SK-N-DZ (cell line): ENCODE results near the gene TMEM175.

Experiments used
- DNase-seq: peaks from one replicate; pipeline ENCODE4 v3.0.0-alpha.2; 2015; ENCODE audit warnings: low spot score

TMEM175 gene

DNA sequence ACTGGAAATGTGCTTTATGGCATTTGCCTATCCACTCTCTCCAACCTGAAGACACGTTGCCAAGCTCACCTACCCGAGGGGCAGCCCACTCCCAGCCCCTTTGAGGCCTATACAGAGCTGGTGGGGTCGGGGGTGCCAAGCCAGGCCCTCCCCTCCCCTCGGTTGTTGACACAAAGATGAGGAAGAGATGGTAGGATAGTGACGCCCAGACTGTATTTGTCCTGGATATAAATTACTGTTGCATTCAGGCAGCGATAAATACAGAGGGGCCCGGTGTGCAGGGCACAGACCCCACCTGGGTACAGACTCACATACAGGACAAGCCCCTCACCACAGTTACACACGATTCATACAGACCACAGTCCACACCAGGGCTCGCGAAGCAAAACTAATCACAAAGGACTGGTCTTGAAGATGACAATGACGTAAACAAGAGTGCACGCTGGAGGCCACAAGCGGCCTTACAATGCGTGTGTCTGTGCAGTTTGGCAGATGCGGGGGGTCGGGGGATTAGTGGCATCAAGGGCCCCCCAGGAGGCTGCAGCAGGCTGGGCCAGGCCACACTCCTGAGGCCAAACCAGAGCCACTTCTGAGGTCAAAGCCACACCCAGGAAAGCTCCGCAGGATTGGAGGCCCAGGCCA is 26.6 kb downstream of the TMEM175 start:
- DNase-seq, result no peak

DNA sequence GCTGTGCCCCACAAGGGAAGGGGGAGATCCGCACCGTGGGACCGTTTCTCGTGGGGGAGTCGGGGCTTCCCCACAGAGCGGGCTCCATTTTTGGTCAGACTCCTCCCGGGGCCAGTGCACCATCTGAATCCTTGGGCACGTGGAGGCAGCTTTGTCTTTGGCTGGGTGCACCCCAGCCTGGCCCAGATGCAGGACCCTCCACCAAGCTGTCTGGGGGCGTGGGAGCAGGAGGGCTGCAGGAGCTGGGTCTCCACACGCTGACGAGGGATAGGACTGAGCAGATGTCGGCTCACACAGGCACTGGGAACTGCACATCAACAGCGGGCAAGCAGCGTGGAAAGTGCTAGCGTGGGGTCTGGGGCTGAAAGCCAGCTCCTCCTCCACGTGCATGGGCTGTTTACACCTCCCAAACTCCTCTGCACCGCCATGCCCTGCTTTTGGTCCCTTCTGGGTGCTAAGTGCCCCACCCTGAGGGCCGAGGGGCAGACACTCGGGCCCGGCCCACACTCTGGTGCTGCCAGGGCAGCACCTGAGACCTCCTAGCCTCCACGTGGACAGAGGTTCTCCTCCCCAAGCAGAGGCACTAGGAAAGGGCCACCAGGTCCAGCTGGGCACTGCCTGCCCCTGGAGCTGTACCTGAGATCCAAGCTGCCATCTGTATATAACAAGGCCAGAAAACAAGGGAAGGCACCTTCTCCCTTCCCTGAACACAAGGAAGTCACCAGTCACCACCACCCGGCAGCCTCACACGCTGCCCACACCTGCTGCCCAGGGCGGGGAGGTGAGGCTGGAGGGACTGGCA is 27.3 kb downstream of the TMEM175 start:
- DNase-seq, result no peak

DNA sequence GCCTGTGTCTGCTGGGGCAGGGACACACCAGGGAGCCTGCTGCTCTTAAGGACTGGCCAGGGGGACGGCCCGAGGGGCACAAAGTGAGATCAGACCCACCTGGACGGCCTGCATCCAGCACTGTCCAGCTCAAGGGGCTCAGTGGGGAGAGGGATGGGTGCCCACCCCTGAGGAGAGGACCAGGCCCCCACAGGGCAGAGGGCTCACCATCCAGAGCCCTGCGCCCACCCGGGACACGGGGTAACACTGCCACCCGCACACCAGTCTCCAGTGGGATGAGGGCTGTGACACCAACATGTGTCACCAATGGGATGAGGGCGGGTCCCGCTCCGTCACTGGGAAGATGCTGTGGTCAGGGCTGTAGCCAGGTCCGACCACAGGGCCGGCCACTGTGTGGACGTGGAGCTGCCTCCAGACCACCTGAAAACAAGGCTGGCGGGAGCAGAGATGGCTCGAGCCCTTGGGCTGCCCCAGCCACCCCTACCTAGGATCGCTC is 27.9 kb downstream of the TMEM175 start:
- DNase-seq, result no peak

DNA sequence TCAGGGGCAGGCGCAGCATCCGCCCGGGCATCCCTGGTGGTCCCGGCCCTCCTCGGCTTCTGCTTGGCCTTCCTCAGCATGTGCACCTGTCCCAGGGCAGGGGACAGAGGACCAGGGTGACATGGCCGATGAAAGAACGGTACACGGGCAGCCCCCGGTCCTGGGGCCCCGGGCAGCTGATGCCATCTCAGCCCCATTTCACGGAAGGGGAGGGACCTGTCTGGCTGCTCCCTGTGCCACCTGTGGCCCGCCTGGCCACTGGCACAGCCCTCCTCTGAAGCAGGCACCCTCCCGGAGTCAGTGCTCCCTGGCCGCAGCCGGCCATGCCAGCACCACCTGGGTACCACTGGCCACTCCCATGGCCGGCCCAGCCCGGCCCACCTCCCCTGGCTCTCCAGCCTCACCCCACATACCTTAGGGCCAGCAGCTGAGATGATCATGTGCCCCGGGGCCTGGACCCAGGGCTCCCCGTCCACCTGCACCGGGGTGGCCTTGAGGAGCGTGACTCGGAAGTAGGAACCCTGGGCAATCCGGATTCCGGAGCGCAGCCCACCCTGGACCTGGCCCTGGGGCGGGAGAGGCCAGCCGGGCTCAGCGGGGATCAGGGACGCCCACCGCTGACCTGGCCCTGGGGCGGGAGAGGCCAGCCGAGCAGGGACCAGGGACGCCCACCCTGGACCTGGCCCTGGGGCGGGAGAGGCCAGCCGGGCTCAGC is 28.5 kb downstream of the TMEM175 start:
- no peak for DNase-seq

DNA sequence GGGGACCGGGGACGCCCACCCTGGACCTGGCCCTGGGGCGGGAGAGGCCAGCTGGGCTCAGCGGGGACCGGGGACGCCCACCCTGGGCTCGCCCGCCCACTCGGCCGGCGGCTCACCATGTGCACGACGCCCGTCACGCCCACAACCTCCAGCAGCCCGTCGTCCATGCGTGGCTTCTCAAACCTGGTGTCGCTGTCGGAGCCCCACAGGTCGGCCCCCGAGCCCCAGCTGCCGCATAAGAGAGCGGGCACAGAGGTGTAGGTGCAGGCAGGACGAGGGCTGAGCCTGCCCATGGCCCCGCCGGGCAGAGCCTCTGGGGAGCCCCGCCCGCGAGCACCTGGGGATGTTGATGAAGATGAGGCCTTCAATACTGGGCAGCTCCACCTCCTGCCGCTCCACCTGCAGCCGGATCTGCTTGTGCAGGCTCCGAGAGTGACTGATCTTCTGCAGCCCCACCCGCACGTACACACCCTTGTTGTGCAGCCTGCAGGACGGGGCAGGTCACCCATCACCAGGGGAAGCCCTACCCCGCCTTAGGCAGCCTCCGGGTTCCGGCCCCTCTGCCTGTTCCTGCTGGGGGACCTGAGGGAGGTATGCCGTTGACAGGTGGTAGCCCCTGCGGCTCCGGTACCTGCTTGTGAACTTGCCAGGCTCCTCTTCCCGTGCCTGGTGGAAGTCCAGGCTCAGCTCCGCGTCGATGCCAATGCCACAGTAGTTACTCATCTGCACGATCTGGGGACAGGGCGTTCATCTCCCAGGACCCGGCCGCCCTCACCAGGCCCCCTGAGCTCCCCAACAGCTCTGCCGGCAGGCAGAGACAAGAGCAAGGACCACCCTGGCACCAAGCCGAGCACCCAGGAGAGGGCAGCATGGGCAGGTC is 29.3 kb downstream of the TMEM175 start:
- no peak for DNase-seq

DNA sequence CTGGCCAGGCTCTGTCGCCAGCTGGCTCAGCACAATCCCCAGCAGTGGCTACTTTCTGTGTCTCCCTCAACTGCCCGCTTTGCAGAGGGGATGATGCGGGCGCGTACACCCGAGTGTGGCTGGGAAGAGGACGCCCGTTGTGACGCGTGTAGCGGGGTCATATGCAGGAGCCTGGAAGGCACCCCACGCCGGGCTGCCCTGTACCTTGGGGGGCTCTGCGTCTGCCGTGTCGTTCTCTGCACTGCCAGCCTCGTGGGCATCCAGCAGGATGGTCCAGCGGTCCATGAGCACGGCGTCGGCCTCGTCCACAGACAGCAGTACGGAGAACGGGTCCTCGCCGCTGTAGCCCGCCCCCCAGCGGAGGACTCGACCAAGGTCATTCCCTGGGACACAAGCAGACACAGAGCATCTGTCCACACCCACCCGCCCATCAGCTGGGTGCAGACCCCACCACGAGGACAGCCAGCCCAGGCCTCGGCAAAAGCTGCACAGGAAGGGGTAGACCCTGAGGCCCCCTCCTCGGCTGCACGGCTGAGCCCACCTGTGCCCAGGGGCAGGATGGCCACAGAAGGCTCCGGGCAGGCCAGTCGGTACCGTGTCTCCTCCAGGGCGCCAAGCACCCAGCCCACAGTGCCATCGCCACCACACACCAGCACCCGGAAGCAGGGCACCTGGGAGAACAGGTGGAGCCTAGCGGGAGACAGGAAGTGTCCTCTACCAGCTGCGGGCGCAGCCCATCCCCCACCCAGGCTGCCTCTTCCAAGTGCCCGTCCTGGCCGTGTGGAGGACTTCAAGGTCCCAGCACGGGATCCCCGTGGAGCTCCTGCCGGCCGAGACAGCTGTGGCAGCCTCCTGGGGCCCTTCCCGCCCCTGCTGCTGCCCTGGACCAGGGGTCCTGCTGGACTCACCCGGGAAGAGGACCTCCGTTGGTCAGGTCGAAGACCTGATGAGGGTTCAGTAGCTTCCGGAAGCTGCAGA is 30.3 kb downstream of the TMEM175 start:
- no peak for DNase-seq

DNA sequence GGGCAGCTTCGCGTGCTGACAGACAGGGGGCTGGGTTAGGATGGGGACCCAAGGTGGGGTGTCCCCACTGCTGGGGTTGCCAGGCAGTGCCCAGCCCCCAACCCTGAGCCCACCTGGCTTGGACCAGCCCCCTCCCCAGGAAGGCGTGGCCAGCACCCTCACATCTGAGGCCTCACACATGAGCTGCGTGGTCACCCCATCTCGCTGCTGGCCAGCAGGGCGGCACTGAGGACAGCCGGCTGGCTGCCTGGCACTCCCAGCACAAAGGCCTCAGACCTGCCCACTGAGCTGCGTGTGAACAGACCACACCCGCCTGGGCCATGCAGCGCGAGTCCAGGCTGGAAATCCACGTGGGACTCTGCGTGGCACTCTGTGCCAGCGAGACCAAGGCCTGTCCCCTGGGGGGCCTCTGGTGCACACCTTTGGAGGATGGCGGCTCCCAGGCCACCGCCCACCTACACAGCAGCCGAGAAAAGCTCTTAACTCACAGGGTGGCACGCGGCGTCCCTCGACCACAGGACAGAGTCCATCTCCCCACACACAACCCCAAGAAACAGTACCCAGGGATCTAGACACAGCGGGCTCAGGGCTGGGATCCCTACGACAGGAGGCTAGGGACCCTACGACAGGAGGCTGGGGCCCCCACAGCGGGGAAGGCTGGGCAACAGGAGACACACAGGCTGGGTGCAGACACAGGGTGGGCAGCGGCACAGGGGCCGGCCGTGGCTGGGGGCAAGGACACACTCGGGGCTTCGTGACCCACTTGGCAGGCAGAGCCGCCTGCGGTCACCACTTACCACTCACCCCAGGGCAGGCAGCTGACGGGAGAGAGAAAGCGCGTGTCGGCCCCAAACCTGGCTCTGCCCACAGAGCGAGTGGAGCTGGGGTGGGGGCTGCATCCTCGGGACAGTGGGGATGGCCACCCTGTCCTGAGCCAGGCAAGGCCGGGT is 31.3 kb downstream of the TMEM175 start:
- DNase-seq, result no peak

DNA sequence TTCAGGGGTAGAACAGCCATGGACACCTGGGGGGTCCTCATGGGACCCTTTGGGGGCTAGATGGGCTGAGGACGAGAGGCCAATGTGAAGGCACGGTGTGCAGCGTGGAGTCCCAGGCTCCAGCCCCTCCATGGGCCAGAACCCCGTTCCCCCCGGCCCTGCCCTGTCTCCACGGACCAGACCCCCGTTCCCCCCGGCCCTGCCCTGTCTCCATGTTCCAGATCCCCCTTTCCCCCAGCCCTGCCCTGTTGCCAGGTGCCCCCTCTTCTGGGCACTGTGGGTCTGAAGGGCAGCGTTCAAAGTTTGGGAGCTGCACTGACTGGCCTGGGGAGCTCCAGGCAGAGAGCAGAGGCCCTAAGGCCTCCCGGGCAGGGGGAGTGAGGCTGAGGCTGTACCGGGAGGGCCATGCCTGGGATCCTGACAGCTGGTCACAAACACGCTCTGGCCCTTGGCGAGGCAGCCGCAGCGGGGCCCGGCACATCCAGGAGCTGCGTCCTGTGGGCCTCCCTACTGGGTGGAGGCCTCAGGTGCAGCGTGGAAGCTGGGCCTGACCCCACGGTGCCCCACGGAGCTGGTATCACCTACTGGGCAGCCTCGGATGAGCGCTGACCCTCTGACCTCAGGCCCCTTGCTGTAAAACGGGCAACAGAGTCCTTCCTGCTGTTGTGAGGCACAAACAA is 32.2 kb downstream of the TMEM175 start:
- no peak for DNase-seq

DNA sequence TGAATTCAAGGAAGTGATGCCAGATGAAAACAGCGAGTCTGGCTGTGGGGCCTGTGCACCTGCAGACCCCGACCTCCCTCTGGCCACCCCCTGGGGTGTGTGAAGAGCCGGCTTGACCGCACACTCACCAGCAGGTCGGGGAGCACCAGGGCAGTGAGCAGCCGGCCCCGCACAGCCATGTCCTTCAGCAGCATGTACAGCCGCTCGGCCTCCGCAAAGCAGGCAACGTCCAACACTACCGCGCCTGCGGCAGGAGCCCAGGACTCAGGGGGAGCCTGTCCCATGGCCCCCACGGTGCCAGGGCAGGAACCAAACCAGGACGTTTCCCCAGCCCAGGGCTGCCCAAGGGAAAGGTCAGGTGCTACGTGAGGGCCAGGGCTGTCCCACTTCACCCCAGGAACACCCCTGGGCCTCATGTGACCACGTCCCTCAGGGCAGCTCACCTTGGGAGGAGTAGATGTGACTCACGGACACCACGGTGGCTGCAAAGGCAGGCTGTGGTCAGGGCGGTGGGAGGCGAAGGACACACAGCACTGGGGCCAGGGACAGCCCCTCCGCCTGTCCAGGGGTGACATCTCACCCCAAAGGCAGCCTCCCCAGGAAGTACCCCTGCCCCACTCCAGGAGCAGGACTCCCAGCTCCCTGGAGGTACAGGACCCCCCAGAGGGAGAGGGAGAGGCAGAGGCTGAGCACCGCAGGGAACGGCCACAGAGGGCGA is 32.9 kb downstream of the TMEM175 start:
- DNase-seq, result no peak

DNA sequence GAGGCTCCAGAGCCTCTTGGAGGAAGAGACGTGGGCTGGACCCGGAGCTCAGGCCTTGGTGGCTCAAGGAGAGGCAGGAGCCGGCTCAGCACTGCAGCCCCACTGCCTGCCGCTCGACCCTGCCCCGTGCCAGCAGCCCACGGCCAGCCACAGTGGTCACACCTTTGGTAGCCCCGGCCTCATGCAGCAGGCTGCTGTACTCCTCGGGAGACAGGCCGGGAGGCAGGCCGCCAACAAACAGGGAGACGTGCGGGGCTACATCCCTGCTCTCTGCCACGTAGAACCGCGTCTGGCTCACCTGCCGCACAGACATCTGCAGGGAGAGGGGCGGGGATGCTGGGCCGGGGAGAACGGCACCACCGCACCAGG is 33.5 kb downstream of the TMEM175 start:
- DNase-seq, result no peak

DNA sequence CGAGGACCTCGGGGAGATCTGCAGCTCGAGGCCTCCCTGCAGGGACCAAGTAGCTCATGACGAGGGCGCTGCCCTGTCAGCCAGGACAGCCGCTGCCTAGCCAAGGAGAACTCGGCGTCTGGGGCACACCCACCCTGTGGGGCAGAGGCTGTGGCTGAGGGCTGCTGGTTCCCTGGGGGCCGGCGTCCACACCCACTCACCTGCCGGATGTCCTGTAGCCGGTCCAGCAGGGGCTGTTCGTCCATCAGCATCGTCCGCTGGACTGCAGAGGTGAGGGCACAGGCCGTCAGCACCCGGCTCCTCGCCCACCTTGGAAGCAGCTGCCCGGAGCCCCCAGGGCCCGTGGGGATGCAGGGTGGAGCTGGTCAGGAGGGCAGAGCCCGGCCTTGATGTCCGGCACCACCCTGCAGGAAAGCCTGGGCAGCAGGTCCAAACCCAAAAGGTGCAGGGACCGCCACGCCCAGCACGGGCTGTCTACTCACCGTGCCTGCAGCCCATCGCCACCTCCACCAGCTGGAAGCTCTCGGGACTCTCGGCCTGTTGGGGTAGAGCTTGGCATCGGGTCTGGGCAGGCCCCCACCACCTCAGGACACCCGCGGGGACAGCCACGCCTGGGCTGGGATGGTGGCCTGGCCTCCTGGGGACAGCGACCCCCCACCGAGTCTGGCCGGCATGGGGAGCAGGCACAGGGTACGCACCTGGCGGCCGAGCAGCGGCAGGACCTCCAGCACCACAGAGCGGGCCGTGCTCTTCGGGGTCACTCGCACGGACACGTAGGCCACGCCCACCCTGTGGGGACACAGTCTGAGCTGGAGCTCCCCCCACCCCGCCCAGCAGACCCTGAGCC is 34.2 kb downstream of the TMEM175 start:
- no peak for DNase-seq

DNA sequence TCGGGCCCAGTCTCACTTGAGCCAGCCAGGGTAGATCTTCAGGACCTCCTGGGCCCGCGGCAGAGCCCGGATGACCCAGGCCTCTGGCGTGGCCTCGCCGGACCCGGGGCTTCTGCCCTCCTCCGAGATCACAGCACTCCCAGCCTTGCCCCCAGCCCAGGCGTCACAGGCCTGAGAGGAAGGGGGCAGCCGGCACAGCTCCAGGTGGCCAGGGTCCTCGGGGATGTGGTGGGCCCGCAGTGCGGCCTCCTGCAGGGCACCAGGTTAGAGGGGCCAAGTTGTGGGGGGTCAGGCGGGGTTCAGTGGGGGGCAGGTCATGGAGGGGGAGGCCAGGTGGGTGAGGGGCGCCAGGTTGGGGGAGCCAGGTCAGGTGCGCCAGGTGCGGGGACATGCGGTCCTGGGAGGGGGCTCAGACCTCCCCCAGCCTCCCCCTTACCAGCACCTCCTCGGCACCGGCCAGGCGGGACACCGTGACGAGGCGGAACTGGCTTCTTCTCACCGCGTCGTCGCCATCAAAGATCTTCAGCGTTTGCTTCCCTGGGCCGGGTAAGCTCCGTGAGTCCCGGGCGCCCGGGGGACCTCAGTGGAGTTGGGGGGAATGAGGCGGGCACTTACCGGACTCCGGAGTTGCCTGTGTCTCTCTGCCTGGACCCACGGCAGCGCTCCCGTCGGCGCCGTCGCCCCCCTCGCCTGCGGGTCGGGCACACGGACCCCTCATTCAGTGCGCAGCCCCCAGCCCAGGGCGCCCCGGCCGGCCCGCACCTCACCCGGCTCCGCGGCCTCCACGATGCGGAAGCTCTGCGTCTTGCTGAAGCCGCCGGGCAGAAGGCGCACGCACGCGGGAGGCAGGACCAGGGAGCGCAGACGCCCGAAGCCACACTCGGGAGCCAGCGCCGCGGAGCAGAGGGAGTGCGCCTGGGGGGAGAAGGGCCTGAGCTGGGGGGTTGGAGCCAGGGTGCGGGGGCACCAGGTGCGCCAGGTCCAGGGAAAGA is 35.1 kb downstream of the TMEM175 start:
- DNase-seq, result no peak

DNA sequence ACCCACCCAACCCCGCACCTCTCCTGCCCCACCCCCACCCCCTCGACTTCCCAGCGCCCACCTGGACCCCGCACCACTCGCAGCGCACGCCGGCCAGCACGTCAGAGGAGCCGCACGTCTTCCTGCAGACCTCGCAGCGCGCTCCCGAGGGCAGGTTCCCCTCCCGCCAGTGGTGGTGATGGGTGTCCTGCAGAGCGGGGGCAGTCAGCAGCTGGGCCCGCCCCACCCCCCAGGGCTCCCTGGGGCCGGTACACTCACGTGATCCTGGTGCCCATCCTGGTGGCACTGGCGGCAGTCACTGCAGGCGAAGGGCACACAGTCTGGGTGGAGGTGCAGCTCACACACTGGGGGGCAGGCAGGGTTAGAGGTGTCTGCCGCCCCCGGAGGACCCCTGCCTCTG is 36.0 kb downstream of the TMEM175 start:
- DNase-seq, result no peak

DNA sequence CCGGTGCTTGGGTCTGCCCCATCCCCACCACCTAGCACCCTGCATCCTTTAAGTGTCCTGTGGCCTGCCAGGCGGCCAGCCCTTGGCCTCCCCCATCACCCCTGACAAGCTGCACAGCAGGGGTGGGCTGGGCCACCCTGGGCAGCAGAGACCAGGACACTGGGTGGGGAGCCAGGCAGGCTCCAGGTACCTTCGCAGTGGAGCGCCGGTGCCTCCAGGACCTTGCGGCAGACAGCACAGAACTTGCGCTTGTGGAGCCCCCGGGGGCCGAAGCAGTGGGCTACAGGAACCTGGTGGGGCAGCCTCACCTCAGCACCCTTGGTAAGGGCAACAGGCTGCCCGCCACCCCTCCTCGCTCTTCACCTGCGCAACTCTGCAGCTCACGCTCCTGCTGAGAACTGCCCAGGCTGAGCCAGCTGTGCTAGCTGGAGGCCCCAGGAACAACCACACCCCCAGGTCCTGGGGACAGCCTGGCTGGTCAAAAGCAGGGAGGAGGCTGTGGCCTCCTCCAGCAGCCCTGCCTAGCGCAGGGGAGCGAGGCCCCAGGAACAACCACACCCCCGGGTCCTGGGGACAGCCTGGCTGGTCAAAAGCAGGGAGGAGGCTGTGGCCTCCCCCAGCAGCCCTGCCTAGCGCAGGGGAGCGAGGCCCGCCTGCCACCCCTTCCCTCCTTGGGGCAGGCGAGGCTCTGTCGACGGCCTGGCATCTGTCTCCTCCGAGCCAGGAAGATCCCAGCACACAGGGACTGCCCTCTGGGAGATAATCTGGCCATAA is 36.5 kb downstream of the TMEM175 start:
- DNase-seq, result no peak
